Spinal cord (tissue), 10 donors: ENCODE data around the gene CYS1. TPM values are rescaled to one million over a fixed set of nuclear protein-coding genes. Genes with fewer than 3 reads are reported as not detected.
A peak's percentile ranks its signal among the peaks of the same experiment; 100 is the strongest.

ENCODE experiments used
- DNase-seq, 6 donors: peaks; one replicate each; pipeline versions ENCODE4 v3.0.0 to v3.0.0-alpha.2; 2013 to 2015; ENCODE audit warnings: low spot score in 6 of 6, low read depth in 4 of 6
- H3K27ac ChIP-seq: one replicate; pipeline ENCODE4 v1.5.1; 2013; ENCODE audit warnings: low read depth, low read length, control low read depth
- H3K27me3 ChIP-seq: one replicate; pipeline ENCODE4 v1.6.1; 2013; ENCODE audit warnings: low read length; ENCODE audit not compliant: control insufficient read depth, insufficient read depth
- H3K36me3 ChIP-seq: one replicate; pipeline ENCODE4 v1.6.1; 2013; ENCODE audit warnings: low read length; ENCODE audit not compliant: control insufficient read depth, insufficient read depth
- H3K4me1 ChIP-seq: one replicate; pipeline ENCODE4 v1.6.1; 2013; ENCODE audit warnings: low read length; ENCODE audit not compliant: control insufficient read depth, insufficient read depth
- H3K4me3 ChIP-seq: one replicate; pipeline ENCODE4 v1.5.1; 2013; ENCODE audit warnings: low read depth, low read length, control low read depth
- H3K9me3 ChIP-seq: one replicate; pipeline ENCODE4 v1.6.1; 2013; ENCODE audit warnings: low read length; ENCODE audit not compliant: control insufficient read depth, insufficient read depth
- WGBS: methylation state at CpG from one replicate; pipeline ENCODE4 v1.1.5; 2013; ENCODE audit warnings: missing lambda C conversion rate; ENCODE audit not compliant: insufficient coverage; 5-methylcytosine and 5-hydroxymethylcytosine counted together
- polyA plus RNA-seq, 2 donors: library from polyadenylated mRNA; unstranded; fragments of 120-200 nt; gene quantifications; one replicate each; pipeline ENCODE4 v1.2.1, GENCODE V29; 2013; ENCODE audit not compliant: insufficient read length in 2 of 2
- total RNA-seq, 2 donors: library from RNA; depleted of rRNA in 1 of 2; stranded (reverse); fragments of 120-200 nt in 1 of 2; fragments of >200 nt in 1 of 2; gene quantifications; one replicate each; pipeline versions ENCODE4 v1.2.3 to v1.2.4, GENCODE V29; 2013 to 2014
- donor health status: healthy.

Gene CYS1
- total and polyA plus RNA-seq, 4 donors = 2.0 to 4.1 (median 3.1) TPM

DNA sequence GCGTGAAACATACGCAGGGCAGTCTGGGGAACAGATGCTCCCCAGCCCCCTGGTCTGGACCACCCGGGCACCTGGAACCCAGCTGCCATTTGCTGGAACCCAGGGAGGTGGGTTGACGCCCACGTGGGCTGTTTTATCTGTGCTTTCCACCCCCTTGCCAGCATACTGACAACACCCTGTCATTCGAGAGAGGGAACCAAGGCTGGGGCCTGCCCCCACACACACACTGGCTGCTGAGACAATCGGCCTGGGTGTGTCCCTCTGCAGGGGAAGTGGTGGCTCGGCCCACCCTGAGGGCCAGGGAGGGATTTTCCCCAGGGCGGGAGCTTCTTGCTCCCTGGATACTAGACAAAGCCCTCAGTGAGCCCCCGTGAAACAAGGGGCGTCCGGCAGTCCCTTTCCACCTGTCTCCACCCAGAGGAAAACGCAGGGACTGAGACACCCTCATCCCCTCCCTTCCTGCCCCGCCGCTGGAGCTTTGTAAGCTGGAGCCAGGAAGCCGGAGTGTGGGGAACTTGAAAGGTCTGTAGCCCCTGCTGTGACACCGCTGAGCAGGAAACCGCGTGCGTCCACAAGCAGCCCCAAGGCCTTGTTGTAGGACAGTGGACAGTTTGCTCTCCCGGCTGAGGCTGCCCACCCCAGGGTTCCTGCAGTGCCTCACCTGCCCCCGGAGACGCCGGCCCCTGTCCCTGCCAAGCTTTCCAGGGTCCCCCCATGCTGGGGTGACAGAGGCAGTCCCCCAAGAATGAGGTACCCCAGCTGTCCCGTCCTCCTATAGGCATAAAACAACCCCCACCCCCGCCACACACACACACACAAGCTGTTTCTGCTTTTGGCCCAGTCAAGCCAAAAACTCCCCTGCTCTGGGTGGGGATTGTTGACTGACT, 51.0 kb downstream of the CYS1 start:
- WGBS = 35% methylated on average over 17 of the region's 26 CpGs
- Histone ChIP-seq H3K9me3 (no peaks in the 10 kb centered on the region), H3K27ac (peak overlapping the region; percentile 29), H3K4me3 (no peak overlapping the region), H3K27me3 (no peaks in the 10 kb centered on the region), H3K4me1 (peaks cover 25% of the 10 kb centered on the region), H3K36me3 (no peaks in the 10 kb centered on the region)
- DNase-seq = peak in 1 of 6 donors; percentile 49

DNA sequence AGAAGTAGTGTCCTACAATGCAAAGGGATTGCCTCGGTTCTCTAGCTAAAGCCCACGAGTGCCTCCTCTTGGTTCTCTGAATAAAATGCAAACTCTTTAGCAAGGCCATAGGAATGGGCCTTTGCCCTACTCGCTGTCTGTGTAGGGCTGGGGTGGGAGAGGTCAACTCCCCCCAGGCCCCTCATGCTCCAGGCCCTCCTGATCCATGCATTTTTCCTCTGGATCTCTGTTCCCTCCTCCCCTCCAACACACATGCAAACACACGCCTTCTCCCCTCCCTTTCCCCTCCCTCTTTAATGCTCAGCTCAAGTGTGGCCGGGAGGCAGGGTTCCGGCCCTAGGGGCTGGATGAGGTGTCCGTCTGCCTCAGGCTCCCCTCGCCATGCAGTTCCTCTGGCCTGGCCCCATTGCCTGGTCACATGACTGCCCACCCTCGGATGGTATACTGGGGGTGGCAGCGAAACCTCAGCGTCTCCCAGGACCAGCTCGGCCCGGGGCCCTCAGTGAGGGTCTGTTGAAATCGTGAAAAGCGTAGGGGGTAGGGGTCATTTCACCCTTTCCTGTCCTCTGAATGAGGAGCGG, 51.7 kb downstream of the CYS1 start:
- WGBS = 68% methylated on average over 9 of the region's 16 CpGs
- Histone ChIP-seq H3K4me1 (peaks cover 25% of the 10 kb centered on the region), H3K36me3 (no peaks in the 10 kb centered on the region), H3K27ac (peak overlapping the region; percentile 43), H3K27me3 (no peaks in the 10 kb centered on the region), H3K9me3 (no peaks in the 10 kb centered on the region), H3K4me3 (no peak overlapping the region)
- DNase-seq = no peak

DNA sequence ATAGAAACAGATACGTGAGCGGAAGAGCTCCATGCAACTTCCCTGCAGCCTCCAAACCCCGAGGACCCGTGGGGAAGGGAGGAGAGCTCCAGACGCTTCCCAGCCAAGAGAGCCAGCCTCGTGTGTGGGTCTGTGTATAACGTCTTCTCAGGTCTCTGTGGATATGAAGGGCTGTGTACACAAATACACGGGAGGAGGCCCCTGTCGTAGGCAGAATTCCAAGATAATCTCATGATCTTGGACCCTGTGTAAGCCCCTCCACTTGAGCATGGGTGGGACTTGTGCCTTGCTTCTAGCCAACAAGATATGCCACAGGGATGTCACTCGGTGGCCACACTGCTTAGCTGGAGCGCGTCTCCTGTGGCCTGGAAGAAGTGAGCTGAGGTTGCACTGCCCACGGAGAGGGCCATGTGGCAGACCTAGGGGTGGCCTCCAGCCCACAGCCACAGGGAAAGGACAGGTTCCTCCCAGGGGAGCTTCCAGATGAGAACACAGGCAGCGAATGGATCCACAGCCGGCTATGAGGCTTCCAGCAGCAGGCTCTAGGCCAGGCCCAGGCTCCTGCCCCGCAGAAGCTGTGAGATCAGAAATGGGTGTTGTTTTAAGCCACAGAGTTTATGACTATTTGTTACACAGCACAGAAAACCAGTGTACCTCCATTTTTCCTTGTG, 52.4 kb downstream of the CYS1 start:
- no peak for DNase-seq
- peak overlapping the region; percentile 43 for H3K27ac ChIP-seq
- WGBS = 85% methylated on average over 15 of the region's 16 CpGs
- H3K4me3 ChIP-seq = no peak overlapping the region
- H3K27me3 ChIP-seq = no peaks in the 10 kb centered on the region
- peaks cover 25% of the 10 kb centered on the region for H3K4me1 ChIP-seq
- H3K9me3 ChIP-seq = no peaks in the 10 kb centered on the region
- H3K36me3 ChIP-seq = no peaks in the 10 kb centered on the region

DNA sequence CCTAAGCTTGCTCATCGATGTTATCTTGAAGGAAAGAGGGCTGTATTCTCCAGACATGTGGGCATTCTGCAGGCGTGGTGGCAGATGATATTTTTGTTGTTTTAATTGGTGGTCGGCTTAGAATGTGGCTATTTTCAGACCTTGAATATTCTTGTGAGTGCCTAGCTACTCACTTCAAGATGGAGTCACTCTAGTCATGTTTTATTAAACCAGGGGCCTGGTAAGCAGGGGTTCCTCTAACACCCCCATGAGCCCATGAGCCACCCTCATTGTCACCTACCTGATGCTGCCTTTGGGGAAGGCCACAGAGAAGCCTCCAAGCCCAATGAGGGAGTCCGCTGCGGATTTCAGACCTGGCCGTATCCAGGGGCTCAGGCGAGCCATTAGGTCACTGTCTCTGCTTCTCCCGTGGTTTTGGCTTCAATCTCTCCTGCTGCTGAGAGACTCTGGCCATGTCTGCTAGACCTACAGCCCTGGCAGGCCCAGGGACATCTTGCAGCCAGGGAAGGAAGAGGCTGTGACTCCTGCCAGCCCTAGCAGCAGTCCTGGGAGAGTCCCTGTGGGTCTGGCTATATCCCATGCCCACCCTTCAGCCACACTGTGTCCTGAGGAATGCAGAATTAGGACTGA, 53.2 kb downstream of the CYS1 start:
- Histone ChIP-seq H3K4me1 (peaks cover 25% of the 10 kb centered on the region), H3K9me3 (no peaks in the 10 kb centered on the region), H3K27me3 (no peaks in the 10 kb centered on the region), H3K36me3 (no peaks in the 10 kb centered on the region), H3K4me3 (no peak overlapping the region), H3K27ac (no peak overlapping the region)
- WGBS = 88% methylated on average over 6 of the region's 8 CpGs
- DNase-seq = no peak

DNA sequence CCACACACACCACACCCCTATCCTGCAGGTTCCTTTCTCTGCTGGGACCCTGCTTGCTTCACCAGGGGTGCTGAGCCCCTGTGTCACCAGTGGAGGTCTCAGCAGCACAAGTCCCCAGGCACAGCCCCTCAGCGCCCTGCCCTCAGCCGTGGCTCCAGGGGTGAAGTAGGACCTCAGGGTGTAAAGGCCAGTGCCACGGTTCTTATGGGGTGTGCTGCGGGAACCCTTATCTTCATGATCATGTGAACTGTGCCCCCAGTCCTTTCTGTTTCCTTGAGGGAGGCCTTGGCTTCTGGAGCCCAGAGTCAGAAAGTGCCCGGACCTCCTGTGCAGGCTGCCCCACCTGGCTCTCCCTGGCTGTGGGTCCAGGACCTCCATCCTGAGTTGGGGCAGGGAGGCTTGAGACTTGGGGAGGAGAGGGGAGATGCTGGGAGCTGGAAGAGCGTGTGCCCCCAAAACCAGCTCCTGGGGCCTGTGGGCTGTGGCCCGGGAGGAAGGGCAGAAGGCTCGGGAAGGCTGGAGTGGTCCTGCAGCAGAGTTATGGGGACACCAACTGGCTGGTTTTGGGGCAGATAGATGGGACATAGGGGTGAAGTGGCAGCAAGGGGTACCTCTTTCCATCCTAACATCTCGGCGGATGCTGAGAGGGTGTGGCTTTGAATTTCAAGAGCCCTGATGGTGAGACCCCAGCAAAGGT, 57.1 kb downstream of the CYS1 start:
- Histone ChIP-seq H3K27me3 (no peaks in the 10 kb centered on the region), H3K4me3 (no peak overlapping the region), H3K9me3 (no peaks in the 10 kb centered on the region), H3K4me1 (peaks cover 3% of the 10 kb centered on the region), H3K27ac (no peak overlapping the region), H3K36me3 (no peaks in the 10 kb centered on the region)
- 81% methylated on average over 8 of the region's 10 CpGs for WGBS
- DNase-seq = no peak

DNA sequence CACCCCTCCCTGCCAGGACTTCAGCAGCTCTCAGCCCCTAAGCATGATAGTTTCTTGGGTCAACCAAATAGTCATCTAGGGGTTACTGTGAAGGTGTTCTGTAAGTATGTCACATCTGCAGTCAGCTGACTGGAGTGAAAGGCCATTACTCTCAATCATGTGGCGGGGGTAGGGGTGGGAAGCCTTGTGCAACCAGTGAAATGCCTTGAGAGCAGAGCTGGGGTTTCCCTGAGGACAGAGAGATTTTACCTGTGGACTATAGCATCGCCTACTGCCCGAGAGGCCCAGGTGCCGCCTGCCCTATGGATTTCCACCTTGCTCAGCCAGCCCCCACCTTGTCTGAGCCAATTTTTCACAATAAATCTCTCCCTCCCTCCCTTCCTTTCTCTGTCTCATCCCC, 57.8 kb downstream of the CYS1 start:
- DNase-seq = no peak
- 95% methylated on average over 3 of the region's 4 CpGs for WGBS
- Histone ChIP-seq H3K9me3 (peaks cover under 1% of the 10 kb centered on the region), H3K4me1 (peaks cover 3% of the 10 kb centered on the region), H3K4me3 (no peak overlapping the region), H3K27me3 (no peaks in the 10 kb centered on the region), H3K36me3 (no peaks in the 10 kb centered on the region), H3K27ac (no peak overlapping the region)

DNA sequence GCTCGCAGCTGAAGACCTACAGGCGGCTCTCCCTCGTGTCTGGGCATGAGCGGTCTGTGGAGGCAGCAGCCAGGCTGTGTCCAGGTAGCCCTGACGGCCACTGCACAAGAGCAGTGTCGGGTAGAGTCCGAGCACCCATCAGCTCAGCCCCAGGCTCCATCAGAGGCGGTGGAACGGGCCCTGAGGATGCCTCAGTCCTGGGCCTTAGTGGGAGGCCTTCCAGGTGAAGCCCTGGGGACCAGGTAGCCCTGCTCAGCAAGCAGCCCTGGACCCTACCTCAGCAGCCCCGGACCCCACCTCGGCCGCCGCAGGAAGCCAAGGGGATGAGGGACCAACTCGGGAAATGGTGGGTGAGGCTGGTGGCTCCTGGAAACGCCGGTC, 58.2 kb downstream of the CYS1 start:
- no peak for DNase-seq
- no peaks in the 10 kb centered on the region for H3K36me3 ChIP-seq
- H3K27ac ChIP-seq = no peak overlapping the region
- no peaks in the 10 kb centered on the region for H3K27me3 ChIP-seq
- peaks cover 2% of the 10 kb centered on the region for H3K9me3 ChIP-seq
- 96% methylated on average over 11 of the region's 16 CpGs for WGBS
- peaks cover under 1% of the 10 kb centered on the region for H3K4me1 ChIP-seq
- no peak overlapping the region for H3K4me3 ChIP-seq

DNA sequence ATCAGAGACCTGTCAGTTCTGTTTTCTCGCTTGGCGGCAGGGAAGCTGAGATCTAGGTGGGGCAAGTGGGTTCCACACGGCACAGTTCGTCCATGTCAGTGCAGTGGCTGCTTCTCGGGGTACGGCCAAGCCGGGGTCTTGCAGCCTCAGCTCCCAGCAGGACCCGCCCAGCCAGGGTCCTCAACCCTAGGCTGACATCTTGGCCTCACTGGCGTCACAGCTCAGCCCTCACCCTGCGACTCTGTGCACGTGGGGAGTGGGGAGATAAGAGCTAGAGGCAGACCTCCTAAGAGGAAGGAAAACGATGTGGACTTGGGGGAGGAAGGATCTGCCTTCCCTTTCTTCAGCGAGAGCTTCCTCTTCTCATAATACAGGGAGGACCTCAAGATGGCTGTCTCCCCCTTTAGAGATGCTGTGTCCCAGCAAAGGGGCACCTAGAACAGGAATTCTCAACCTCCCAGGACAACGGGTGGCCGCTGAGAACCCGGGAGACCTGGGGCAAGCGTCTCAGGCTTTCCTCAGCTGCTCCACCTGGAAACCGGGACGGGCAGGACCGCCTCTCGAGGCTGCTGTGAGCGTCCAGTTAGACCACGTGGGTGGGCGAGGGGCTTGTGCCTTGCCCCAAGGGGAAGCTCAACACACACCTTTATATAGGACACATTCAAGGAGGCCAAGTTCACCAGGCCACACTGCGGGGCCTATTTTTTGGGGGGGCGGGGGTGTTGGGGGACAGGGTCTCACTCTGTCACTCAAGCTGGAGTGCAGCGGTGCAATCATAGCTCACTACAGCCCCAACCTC, 60.4 kb downstream of the CYS1 start:
- WGBS = 89% methylated on average over 21 of the region's 27 CpGs
- no peaks in the 10 kb centered on the region for H3K36me3 ChIP-seq
- H3K27me3 ChIP-seq = no peaks in the 10 kb centered on the region
- H3K9me3 ChIP-seq = peaks cover 2% of the 10 kb centered on the region
- H3K27ac ChIP-seq = no peak overlapping the region
- H3K4me1 ChIP-seq = no peaks in the 10 kb centered on the region
- H3K4me3 ChIP-seq = no peak overlapping the region
- DNase-seq = no peak
